HG03066 (cell line): ENCODE measurements around the gene P4HB.
A peak's percentile ranks its signal among the peaks of the same experiment; 100 is the strongest.

Experiments used
- ATAC-seq: cut with Tn5 transposase; IDR thresholded peaks from one replicate; pipeline ENCODE4 v1.9.1; 2021; ENCODE audit warnings: low read depth; ENCODE audit not compliant: unreplicated experiment

P4HB gene

DNA sequence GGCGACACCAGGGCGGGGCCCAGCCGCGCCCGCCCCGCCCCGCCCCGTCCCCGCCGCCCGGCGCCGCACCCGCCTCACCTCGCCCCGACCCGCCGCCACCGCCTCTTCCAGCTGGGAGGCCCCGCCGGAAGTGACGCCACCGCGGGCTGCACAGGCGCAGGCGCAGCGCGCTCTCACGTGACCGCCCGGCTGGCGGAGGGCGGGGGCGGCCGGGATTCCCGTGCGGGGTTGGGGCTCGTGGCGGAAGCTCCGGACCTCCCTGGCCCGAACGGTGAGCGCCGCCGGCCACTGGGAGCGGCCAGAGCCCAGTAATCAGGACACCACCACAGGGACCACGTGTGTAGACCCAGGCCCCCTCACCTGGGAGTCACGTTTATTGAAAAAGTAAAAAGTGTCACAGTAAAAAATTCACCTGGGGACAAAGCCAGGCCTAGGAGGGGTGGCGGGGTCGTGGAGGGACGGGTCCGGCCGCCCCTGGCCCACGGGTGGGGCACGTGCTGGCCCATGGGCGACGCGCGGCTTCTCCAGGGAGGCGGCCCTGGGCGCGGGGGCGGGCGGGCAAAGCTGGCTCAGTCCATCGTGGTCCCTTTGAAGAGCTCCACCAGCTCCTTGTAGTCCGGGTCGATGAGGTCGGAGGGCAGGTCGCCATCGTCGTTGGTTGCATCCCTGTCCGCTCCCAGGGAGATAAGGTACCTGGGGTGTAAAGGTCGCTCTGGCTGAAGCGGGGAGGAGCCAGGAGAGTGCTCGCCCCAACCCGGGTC is 27.0 kb downstream of the P4HB start, which contains the start of gene MCRIP1:
MCRIP1 (minus strand) TSS at position 132 of the 761 bp plus-strand sequence. CDS start 8,785 bp downstream, outside the sequence.
- ATAC-seq: peak; percentile 65

DNA sequence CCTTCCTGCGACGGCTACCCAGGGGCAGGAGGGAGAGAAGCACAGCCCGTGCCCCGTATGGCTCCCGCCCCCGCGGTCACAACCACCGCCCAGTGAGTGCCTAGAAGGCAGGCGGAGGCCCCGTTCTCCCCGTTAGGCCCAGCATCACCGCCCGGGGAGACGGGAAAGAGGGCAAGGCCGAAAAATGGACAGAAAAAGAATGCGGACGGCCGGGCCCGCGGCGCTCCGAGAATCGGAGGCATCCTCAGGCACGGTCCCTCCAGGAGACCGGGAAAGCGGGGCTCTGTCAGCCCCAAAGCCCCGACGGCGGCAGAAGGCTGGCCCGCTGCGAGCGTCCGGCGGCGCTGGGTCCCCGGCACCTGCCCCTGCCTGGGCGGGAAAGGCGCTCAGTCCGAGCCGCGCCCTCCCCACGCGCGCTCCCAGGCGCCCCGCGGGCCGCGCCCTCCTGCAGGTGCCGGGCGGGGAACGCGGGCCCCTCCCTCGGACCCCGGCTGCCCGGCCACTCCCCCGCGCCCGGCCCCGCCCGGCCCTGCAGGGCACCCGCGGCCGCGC is 27.7 kb downstream of the P4HB start:
- peak; percentile 44 for ATAC-seq

DNA sequence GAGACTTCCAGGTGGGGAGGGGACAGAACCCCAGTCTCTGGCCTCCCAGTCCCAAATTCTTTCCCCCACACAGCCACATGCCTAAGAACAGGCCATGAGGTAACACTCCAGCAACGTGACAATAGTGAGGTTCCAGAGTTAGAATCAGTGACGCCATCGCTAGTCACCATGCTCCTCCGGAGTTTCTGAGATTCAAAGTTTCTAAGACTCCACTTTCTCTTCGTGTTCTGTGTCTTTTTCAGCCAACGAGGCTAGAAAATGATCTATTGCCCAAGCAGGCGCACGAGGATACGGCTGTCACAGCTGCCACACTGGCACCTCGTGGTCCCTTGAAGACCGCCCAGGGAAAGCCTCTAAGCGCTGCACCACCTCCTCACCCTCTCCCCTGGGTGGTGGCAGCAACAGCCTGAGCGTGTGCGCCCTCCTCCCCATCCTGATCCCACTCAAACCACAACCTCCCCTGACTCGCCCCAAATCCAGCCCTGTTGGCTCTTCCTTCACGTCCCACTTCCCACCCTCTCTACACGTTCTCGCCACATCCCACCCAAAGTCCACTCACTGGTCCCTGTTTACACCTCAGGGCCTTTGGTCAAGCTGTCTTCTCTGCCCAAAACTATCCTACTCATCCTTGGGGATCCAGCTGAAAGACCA is 28.3 kb downstream of the P4HB start:
- ATAC-seq: no peak

DNA sequence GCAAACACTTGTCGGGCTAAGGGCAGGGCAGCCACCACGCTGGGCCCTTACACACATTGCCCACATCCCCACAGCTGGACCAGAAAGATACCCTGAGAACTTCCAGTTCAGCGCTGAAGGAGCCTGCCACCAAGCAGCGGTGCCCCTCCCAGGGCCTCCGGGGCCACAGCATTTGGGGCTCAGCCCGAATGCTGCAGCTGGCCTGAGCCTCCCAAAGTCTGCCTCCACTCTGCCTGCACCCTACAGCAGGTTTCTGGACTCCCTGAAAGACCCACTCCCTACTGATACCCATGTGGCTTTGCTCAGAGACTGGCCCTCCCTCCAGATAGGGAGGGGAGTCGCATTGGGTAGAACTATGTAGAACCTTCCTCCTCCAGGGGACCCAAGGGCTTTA is 28.8 kb downstream of the P4HB start:
- ATAC-seq: no peak

DNA sequence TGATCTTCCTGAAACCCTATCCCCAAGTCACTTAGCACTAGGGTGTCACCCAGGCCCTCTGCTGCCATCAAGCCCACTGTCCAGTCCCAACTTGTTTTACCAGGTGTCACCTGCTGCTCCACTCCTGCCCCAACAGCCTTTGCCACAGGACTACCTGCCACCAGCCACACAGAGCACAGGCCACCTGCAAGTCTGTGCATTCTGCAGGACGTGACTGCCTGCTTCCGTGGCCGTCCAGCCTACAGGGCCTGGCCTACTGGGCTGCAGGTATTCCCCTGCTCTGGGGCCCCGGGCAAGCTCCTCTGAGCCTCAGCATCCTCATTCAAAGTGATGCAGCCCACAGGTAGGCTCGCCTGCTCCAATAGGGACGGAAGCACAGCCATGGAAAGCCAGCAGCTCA is 30.5 kb downstream of the P4HB start:
- no peak for ATAC-seq

DNA sequence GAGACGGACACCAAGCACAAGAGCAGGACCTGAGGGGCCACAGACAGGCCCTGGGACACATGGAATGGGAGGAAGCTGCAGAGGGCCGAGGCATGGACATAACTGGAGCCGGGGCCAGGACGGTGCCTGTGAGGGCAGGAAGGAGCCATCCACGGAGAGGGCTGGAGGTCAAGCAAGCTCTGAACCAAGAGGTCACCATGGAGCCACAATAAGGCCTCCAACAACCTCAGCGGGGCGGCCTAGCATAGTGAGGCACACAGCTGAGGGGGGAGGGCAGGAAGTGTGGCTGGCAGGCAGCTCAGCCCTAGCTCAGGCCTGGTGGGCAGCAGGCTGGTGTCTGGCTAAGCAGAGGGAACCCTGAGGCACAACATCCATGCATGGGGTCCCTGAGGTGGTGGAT is 31.7 kb downstream of the P4HB start:
- no peak for ATAC-seq

DNA sequence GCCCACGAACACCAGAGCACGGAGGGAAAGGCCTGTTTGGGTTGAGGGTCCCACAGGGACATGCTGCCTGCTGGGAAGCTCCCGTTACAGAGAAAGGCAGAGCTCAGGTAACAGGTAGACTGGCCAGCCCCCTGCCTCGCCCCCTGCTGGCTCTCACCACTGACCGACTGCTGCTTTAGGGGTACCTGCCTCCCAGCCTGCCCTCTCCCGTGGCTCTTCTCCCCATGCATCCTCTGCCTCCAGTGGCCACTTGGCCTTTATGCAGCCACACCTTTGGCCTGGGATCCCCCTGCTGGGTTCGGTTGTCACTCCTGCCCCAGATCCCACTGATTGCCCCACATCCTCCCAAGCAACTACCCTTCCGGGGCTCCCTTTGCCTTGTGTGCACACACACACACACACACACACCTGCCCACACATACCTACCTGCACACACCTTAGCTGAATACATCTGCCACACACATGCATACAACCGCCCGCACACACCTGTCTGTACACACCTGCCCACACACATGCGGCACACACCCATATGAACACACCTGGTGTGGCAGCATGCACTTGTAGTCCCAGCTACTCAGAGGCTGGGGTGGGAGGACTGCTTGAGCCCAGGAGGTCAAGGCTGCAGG is 34.4 kb downstream of the P4HB start:
- ATAC-seq: no peak

DNA sequence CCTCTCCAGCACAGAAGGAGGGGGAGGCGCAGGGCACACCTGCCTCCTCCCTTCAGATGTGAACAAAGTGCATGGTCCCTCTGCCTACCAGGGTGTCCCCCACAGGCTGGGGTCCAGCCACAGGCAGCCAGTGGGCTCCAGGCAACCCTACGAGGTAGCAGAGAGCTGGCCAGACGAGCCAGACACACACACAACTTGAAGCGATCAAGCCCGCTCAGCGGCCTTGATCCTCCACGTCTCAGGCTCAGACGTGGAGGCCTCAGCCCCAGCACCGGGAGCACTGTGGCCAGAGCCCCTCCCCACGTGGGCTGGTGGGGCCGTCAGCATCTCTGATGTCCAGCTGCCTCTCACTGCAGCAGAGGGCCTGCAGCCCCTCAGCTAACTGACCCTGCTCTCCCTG is 35.7 kb downstream of the P4HB start:
- ATAC-seq: no peak

DNA sequence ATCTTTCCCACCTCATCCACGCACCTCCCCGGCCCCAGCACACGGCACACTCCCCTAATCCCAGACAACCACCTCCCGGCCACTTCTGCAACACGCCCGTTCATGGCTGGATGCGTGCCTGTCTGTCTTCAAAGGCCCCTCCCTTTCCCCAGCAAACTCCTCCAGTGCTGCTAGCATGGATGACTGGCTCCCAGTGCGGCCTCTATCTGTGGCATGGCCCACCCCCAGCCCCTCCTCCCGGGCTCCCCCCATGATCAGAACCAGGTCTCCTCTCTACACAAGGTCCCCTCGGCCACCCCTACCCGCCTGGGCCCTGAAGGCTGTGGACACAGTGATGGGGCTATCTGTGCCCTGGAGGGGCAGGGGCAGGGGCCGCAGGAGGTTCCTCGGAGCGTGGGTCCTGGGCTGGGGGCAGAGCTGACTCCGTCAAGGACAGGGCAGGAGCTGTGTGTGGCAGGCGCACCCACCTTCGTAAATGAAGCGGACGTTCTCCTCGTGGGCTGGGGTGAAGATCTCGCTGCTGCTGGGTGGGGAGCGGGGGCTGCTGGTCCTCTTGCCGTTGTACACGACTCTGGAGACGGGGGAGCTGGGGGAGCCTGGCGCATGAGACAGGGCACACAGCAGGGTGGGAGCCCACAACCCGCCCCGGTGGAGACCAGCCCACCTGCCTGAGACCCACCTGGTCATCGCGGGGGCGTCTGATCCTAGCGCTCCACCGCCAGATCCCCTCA is 36.4 kb downstream of the P4HB start:
- ATAC-seq: no peak

DNA sequence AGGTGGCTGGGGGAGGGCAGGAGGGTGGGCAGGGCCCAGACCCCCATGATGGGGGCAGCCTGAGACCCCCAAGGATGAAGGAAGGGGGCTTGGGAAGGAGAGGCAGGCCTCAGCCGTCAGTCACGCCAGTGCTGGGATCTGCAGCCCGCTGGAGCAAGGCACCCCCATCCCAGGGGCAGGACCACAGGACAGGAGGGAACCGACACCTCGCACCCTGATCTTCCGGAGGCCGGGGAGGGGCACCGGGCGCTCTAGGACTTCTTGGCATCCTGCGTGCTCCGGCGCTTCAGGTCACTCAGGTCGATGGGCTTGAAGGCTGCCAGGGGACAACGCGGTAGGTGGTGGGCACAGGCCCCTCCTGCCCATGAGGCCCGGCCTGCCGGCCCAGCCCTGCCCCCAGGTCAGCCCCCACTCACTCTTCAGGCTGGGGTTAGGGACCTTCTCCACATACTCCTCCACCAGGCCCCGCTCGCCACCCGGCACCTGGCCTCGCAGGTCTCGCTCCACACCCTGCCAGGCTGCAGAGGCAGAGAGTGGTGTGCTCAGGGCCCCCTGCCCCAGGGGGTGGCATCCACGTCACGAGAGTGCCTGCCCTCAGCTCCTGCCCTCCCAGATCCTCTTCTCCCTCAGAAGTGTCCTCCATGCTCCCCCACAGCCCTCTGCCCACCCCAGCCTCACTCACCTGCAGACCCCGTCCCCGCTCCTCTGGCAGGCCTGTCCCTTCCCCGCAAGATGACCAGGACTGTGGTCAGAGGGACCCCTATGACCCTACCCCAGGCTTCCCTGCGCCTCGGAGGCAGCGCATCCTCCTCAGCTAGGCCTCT is 37.1 kb downstream of the P4HB start:
- ATAC-seq: no peak

DNA sequence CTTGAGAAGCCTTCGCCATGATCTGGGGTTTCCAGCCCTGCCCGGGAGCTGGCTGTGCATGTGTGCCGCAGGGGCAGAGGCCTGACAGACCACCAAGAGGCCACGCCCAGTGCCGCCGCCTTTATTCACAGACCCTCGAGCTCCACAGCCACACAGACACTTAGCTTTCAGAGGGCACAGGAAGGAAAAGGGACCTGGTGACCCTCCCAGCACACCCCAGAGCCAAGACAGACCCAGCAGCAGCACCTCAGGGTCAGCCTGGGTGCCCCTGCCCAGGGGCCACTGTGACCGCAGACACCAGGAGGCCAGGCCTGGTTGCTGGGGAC is 38.1 kb downstream of the P4HB start:
- ATAC-seq: no peak

DNA sequence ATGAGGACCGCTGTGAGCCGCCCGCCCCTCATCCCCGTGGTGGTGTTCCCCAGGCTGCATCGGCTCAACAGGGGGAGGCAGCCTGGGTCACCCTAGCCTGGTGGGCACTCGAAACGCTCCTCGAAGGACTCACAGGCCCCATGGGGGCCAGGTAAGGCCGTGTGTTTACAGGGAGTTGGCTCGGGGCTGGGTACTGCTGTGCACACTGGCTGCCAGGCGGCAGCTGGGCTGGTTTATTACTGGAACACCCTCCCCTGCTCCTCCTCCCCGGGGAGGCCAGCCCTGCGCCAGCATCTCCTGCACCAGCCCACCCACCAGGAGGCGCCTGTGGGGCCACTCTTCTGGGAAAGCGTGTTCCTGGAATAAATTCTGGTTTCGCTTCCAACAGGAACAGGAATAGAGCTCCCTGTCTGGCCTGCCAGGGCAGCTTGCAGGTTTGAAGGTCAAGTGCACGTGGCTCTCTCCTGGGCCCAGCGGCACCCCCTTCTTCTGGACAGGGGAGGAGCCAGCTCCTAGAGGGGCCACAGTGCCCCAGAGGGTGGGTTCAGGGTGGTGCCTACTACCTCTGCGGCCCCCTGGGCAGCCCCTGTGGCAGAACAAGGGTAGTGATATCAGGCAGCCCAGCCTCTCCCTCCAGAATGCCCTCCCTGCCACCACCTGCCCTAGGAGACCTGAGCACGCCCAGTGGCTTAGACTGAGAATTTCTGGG is 38.6 kb downstream of the P4HB start:
- ATAC-seq: no peak

DNA sequence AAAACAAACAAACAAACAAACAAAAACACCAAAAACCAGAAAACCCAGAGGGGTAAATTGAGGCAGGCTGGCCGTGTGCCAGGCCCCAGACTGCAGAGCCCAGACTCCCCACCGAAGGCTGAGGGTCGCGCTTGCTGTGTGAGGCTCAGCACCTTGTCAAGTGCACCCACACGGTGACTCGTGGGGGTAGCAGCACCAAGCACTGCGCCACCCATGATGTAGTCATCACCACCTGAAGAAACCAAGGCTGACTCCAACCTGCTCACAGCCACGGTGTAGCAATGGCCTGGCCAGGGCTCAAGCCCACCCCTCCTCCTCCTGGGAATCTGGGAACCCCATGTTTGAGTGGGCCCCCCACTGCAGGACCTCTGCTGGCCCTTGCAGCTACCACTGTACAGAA is 39.2 kb downstream of the P4HB start:
- ATAC-seq: no peak

DNA sequence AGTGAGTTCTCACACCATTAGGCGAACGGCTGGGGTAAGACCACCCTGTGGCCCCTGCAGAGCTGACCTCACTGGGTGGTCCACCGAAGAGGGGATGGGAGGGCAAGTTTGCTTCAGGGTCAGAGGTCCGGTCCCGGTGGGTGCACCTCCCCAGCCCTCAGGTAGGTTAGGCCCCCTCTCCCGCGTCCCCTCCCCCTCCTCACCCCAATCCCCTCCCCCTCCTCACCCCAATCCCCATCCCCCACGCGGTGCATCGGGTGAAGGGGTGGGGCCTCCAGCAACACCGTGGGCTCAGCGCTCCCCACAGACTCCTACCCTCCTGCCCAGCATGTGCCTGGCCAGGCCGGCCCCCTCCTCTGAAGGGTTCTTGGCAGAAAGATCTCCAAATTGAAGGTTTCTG is 40.6 kb downstream of the P4HB start:
- no peak for ATAC-seq

DNA sequence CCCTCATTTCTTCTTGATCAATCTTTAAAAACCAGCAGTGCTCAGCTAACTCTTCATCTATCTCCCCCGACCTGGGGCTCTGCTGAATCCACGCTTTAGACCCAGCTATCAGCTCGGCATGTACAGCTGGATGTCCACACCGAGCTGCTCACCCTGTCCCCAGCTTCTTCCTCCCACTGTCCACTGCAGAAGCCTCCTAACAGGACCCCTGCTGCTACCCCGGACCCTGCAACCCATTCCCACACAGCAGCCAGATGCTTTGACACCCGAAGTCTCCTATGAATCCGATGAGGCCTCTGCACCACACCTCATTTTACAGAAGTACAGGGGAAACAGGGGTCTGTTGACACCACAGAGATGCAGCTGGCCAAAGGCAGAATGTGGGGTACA is 42.6 kb downstream of the P4HB start:
- no peak for ATAC-seq

DNA sequence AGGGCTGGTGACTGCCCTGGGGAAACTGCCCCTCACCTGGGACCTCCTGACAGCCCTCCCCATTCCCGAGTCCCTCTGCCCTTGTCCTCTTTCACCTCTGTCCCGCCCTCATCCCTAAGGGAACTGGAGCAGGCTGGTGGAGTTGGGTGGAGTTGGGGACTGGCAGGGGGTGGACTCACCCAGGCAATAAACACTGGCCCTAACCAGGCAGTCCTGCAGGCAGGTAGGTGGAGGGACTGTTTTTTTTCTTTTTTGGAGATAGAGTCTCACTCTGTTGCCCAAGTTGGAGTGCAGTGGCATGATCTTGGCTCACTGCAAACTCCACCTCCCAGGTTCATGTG is 44.7 kb downstream of the P4HB start:
- no peak for ATAC-seq

DNA sequence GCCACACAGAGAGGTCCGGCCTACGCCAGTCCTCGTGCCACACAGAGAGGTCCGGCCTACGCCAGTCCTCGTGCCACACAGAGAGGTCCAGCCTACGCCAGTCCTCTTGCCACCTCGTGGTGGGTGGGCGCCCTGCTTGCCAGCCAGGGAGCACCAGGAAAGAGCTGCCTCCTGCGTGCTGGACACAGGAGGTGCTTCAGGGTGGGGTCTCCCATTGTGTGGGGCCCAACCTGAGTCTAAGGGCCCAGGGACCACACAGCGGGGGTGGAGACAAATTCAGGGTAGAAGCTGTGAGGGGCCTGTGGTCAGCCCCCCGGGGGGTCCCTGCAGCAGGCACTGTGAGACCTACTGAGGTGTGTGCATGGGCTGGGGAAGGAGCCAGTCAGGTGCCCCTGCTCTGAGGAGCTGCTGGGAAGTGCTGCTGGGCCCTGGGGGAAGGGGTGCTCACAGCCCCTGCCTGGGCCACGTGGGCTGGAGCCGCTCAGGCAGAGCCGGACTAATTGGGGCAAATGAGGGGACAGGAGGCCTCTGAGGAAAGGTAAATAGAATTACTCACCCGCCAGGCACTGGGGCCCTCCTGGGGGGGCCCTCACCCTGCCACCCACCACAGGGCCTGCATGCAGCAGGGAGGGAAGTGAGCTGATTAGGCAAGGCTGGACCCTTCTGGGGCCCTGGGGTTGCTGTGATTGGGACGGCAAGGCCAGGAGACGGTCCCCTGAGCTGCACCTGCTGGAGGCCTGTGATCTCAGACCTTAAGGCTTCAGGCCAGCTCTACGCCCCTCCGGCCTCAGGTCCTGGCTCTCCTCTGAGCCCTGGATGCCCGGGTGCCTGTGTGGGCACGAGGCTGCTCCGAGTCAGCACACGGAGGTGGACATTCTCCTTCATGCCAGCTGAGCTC is 45.3 kb downstream of the P4HB start:
- ATAC-seq: no peak

DNA sequence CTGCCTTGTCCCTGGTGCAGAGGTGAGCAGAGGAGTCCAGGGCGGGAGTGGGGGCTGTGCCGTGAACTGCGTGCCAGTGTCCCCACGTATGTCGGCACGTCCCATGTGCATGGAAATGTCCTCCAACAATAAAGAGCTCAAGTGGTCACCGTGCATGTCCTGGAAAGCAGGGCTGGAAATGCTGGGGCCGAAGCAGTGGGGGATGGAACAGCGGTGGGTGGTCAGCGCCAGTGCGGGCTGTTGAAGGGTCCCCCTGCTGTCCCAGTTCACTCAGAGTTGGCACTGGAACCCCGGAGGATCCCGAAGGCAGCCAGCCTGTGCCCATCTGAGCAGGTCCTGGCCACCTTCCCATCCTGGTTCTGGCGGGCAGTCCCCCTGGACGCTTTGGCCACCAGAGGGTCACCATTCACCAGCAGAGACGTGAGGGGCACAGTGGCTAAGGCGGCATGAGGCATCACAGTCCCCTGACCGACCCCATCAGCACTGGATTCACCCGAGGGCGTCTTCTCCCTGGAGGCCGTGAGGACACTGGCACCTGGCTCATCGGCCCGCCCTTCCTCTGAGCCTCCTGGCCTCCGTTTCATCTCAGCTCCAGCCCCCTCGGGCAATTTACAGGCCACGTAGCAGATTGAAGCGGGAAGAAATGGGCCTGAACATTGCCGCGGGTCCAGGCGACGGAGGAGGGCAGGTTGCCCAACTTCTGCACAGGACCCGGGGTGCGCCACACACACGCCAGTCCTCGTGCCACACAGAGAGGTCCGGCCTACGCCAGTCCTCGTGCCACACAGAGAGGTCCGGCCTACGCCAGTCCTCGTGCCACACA is 46.3 kb downstream of the P4HB start:
- no peak for ATAC-seq
